Lower lobe of right lung (tissue), 2 donors: Measurements from ENCODE around the gene WDR31. TPM values are rescaled to one million over a fixed set of nuclear protein-coding genes. Genes with fewer than 3 reads are reported as not detected.
A peak's percentile ranks its signal among the peaks of the same experiment; 100 is the strongest.
"Not testable (repeated sequence)": the region's sequence is repeated elsewhere in the genome, so short reads cannot be mapped to it uniquely, and the experiment has no call there.

Source experiments
- ATAC-seq, 2 donors: fragments of 200-7000 bp; cut with Tn5 transposase; one replicate each; pipeline ENCODE4 v1.9.1; 2020 to 2022; ENCODE audit warnings: mild to moderate bottlenecking in 2 of 2, moderate library complexity in 2 of 2
- DNase-seq: peaks from one replicate; pipeline ENCODE4 v3.0.0-alpha.2; 2020
- H3K27ac ChIP-seq: fragments of 200-600 bp; one replicate; pipeline ENCODE4 v1.8.0; 2022
- H3K27me3 ChIP-seq: fragments of 200-600 bp; one replicate; pipeline ENCODE4 v1.8.0; 2022; ENCODE audit warnings: low read depth
- H3K36me3 ChIP-seq: fragments of 200-600 bp; one replicate; pipeline ENCODE4 v1.8.0; 2022; ENCODE audit warnings: mild to moderate bottlenecking
- H3K4me1 ChIP-seq: fragments of 200-600 bp; one replicate; pipeline ENCODE4 v1.8.0; 2022
- H3K4me3 ChIP-seq: fragments of 200-600 bp; one replicate; pipeline ENCODE4 v1.8.0; 2022; ENCODE audit warnings: mild to moderate bottlenecking
- H3K9me3 ChIP-seq: fragments of 200-600 bp; one replicate; pipeline ENCODE4 v1.8.0; 2022
- intact Hi-C: fragments of 100-400 bp; cut with DNase I; formaldehyde crosslinking; loops from one replicate; pipeline ENCODE4 v1.11.0; 2022
- total RNA-seq: library from RNA; stranded (reverse); fragmentation: NEBNext Ultra II Directional; extraction: Animal tissue kit (Norgen Biotek cat#: 25700); gene quantifications from one replicate; pipeline ENCODE4 v1.2.1, GENCODE V29; 2021
- TF ChIP-seq, protein P1 (sequence below): fragments of 200-600 bp; IDR thresholded peaks from one replicate; pipeline ENCODE4 v1.8.0; 2022; ENCODE audit warnings: antibody characterized with exemption, mild to moderate bottlenecking
- donor health status: DM: no; HTN: yes; CAD: no; lungs with severe emphysema.

WDR31 gene
- total RNA-seq, 1 donor from 2014 or later = 4.5 TPM

DNA sequence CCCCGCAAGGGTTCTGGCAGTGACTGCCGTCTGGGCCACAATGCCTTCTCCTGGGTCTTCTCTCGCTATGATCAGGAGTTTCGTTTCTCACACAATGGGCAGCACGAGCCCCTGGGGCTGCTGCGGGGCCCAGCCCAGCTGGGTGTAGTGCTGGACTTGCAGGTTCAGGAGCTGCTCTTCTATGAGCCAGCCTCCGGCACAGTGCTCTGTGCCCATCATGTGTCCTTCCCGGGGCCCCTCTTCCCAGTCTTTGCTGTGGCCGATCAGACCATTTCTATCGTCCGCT lies 29.7 kb upstream of the WDR31 start:
- Histone ChIP-seq H3K27me3 (no peaks in the 10 kb centered on the region), H3K27ac (no peak overlapping the region), H3K4me1 (no peaks in the 10 kb centered on the region), H3K9me3 (no peaks in the 10 kb centered on the region), H3K36me3 (peaks cover 9% of the 10 kb centered on the region), H3K4me3 (no peak overlapping the region)
- no peak for DNase-seq
- intact Hi-C loops = no loop called here
- no peak for ATAC-seq
- TF ChIP-seq, protein P1, sequence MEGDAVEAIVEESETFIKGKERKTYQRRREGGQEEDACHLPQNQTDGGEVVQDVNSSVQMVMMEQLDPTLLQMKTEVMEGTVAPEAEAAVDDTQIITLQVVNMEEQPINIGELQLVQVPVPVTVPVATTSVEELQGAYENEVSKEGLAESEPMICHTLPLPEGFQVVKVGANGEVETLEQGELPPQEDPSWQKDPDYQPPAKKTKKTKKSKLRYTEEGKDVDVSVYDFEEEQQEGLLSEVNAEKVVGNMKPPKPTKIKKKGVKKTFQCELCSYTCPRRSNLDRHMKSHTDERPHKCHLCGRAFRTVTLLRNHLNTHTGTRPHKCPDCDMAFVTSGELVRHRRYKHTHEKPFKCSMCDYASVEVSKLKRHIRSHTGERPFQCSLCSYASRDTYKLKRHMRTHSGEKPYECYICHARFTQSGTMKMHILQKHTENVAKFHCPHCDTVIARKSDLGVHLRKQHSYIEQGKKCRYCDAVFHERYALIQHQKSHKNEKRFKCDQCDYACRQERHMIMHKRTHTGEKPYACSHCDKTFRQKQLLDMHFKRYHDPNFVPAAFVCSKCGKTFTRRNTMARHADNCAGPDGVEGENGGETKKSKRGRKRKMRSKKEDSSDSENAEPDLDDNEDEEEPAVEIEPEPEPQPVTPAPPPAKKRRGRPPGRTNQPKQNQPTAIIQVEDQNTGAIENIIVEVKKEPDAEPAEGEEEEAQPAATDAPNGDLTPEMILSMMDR = no peak

DNA sequence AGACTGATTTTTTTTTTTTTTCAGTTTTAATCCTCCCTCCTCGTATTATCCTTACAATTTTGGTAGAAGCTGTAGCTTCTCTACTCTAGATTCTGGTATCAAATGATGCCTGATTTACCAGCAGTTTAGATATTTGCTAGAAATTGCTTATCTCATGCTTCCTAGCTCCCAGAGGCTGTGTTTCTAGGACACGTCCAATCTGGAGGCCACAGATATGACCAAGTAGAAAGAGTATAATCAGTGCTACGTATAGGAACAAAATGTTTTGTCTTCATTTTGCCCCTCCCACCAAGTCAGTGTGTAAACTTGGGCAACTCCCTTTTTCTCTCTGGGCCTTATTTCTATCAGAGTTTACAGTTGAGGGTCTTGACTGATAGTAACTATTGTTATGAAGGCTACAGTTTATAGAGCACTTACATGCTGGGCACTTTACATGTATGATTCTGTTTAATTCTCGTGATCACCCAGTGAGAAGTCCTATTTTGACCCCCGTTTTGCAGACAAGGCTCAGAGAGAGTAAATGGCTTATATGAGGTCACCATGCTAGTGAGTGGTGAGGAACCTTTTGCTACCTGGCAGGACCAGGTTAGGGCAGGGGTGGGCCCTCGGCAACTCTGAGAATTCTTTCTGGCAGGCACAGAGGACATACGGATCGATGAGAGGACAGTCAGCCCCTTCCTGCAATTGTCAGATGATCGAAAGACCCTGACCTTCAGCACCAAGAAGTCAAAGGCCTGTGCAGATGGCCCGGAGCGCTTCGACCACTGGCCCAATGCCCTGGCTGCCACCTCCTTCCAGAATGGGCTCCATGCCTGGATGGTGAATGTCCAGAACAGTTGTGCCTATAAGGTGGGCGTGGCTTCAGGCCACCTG lies 29.1 kb upstream of the WDR31 start:
- Histone ChIP-seq H3K36me3 (peaks cover 6% of the 10 kb centered on the region), H3K27ac (no peak overlapping the region), H3K27me3 (no peaks in the 10 kb centered on the region), H3K4me3 (no peak overlapping the region), H3K9me3 (no peaks in the 10 kb centered on the region), H3K4me1 (no peaks in the 10 kb centered on the region)
- intact Hi-C loops = no loop called here
- no peak for DNase-seq
- no peak for ATAC-seq
- TF ChIP-seq, protein P1 = no peak

DNA sequence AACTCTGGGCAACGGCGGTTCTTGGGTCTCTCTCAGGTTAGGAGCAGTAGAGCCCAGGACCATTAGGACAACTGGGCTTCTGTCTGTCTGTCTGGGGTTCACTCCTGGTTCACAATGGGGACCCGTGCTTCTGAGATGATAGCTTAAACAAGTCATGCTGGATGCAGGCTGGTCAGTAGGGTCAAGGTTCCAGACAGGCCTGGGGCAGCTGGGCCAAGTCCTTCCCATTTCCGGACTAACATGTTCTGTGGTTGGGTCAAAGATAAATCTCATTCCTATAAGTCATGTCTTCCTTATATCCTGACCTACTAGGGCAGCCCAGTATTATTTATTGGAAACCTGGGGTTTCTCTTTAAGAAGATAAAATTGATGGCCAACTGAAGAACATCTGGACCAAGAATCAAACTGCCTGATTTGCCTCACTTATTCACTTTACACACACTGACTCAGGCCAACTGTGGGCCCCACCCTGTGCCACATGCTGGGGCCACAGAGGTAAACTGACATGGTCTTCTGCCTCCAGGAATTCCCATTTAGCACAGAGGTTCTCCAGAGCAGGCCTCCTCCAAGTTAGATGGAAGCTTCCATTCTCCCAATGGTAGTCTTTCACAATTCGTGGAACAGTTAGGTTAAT lies 28.4 kb upstream of the WDR31 start:
- DNase-seq (no peak), ATAC-seq (no peak)
- Histone ChIP-seq H3K9me3 (no peaks in the 10 kb centered on the region), H3K4me1 (no peaks in the 10 kb centered on the region), H3K27ac (no peak overlapping the region), H3K27me3 (no peaks in the 10 kb centered on the region), H3K36me3 (no peaks in the 10 kb centered on the region), H3K4me3 (no peak overlapping the region)
- TF ChIP-seq, protein P1 = no peak
- intact Hi-C loops = no loop called here

DNA sequence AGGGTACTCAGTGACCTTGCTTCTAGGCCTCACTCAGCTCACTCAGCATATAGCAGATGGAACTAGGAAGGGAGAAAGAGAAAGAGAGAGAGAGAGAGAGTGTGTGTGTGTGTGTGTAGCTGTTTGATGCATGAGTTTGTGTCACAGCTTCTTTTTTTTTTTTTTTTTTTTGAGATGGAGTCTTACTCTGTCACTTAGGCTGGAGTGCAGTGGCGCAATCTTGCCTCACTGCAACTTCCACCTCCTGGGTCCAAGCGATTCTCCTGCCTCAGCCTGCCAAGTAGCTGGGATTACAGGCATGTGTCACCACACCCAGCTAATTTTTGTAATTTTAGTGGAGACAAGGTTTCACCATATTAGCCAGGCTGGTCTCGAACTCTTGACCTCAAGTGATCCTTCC lies 25.6 kb upstream of the WDR31 start:
- H3K4me3 ChIP-seq, ATAC-seq, H3K9me3 ChIP-seq, H3K27ac ChIP-seq, H3K27me3 ChIP-seq, intact Hi-C loops, H3K36me3 ChIP-seq, H3K4me1 ChIP-seq: not testable (repeated sequence)
- peak; percentile 59 for DNase-seq

DNA sequence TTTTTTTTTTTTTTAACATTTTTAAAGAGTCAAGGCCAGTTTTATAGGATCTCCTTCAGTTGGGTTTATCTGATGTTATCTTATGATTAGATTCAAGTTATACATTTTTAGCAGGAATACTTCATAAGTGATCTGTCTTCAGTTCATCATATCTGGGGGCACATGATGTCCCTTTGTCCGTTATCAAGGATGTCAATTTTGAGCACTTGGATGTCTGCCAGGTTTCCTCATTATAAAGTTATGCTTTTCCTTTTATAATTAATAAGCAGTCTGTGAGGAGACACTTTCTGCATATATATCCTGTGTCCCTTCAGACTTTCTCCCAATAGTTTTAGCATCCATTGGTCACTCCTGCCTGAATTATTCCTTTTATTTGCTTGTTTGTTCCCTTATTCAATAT lies 24.9 kb upstream of the WDR31 start:
- no peak overlapping the region for H3K27ac ChIP-seq
- ATAC-seq (no peak), DNase-seq (no peak)
- no peaks in the 10 kb centered on the region for H3K4me1 ChIP-seq
- intact Hi-C loops = no loop called here
- H3K4me3 ChIP-seq = no peak overlapping the region
- no peaks in the 10 kb centered on the region for H3K27me3 ChIP-seq
- H3K36me3 ChIP-seq = peaks cover 4% of the 10 kb centered on the region
- TF ChIP-seq, protein P1 = no peak
- H3K9me3 ChIP-seq = no peaks in the 10 kb centered on the region

DNA sequence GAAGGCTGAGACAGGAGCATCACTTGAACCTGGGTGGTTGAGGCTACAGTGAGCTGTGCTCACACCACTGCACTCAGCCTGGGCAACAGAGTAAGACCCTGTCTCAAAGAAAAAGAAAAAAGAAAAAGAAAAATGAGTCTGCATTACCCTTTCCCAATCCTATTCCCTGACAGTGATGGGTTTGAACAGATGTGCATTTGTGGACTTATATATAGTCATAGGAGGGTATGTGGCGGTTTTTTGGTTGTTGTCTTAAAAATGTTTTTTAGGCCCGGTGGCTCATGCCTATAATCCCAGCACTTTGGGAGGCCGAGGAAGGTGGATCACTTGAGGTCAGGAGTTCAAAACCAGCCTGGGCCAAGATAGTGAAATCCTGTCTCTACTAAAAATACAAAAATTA lies 23.3 kb upstream of the WDR31 start:
- Histone ChIP-seq H3K4me1 (no peaks in the 10 kb centered on the region), H3K9me3 (no peaks in the 10 kb centered on the region), H3K27ac (no peak overlapping the region), H3K4me3 (no peak overlapping the region), H3K36me3 (peaks cover 4% of the 10 kb centered on the region), H3K27me3 (no peaks in the 10 kb centered on the region)
- DNase-seq (no peak), ATAC-seq (no peak)
- intact Hi-C loops = no loop called here
- TF ChIP-seq, protein P1 = no peak
